HepG2 (cell line): ENCODE results near the gene TLR5. TPM values are rescaled to one million over a fixed set of nuclear protein-coding genes. Genes with fewer than 3 reads are reported as not detected.

Source experiments
- AGO1 ChIP-seq: fragments of 200-400 bp; formaldehyde crosslinking; IDR thresholded peaks from 2 replicates; pipeline ENCODE4 v1.6.1; 2017; ENCODE audit warnings: mild to moderate bottlenecking, low read depth, low read length, moderate library complexity; ENCODE audit not compliant: poor library complexity, severe bottlenecking
- ATF4 ChIP-seq, 2 experiments: fragments of 450-650 bp in 1 of 2; sonication (generic) in 1 of 2; formaldehyde crosslinking; IDR thresholded peaks; 2 replicates each; pipeline versions ENCODE4 v1.5.0 to v1.8.0; 2020 to 2022; ENCODE audit warnings: mild to moderate bottlenecking in 1 of 2, missing genetic modification reagents in 1 of 2
- HCFC1 ChIP-seq: fragments of 150-350 bp; IDR thresholded peaks from 2 replicates; pipeline ENCODE4 v1.6.1; 2014; ENCODE audit warnings: low read depth, low read length
- KAT7 ChIP-seq: IDR thresholded peaks from 2 replicates; pipeline ENCODE4 v1.6.1; 2018; ENCODE audit warnings: borderline replicate concordance, missing compliant biosample characterization
- KLF9 ChIP-seq: IDR thresholded peaks from 2 replicates; pipeline ENCODE4 v1.6.1; 2016; ENCODE audit warnings: low read depth
- MATR3 ChIP-seq: sonication (generic); formaldehyde crosslinking; IDR thresholded peaks from 2 replicates; pipeline ENCODE4 v1.4.0; 2020; ENCODE audit warnings: missing genetic modification reagents
- MAZ ChIP-seq, 2 experiments: sonication (generic) in 1 of 2; formaldehyde crosslinking in 1 of 2; IDR thresholded peaks; 2 replicates each; pipeline versions ENCODE4 v1.5.0 to v1.6.1; 2012 to 2020; ENCODE audit warnings: low read depth in 2 of 2, mild to moderate bottlenecking in 2 of 2, borderline replicate concordance in 1 of 2, improper control_type of control experiment in 1 of 2, low read length in 1 of 2, missing genetic modification reagents in 1 of 2, moderate library complexity in 1 of 2
- MED13 ChIP-seq: sonication (generic); formaldehyde crosslinking; IDR thresholded peaks from 2 replicates; pipeline ENCODE4 v1.5.0; 2020; ENCODE audit warnings: missing genetic modification reagents
- NAIF1 ChIP-seq: sonication (generic); formaldehyde crosslinking; IDR thresholded peaks from 2 replicates; pipeline ENCODE4 v1.5.0; 2020; ENCODE audit warnings: mild to moderate bottlenecking, missing genetic modification reagents, borderline replicate concordance
- NBN ChIP-seq: fragments of 450-650 bp; conservative IDR thresholded peaks from 2 replicates; pipeline ENCODE4 v1.6.1; 2017
- NR1H2 ChIP-seq: sonication (generic); formaldehyde crosslinking; IDR thresholded peaks from 2 replicates; pipeline ENCODE4 v1.8.1; 2022; ENCODE audit warnings: low read depth, missing genetic modification reagents, borderline replicate concordance
- PAX8 ChIP-seq: sonication (generic); formaldehyde crosslinking; IDR thresholded peaks from 2 replicates; pipeline ENCODE4 v1.8.0; 2022; ENCODE audit warnings: mild to moderate bottlenecking, missing genetic modification reagents, borderline replicate concordance
- RAD21 ChIP-seq: fragments of 450-650 bp; formaldehyde crosslinking; IDR thresholded peaks from 2 replicates; pipeline ENCODE4 v1.5.0; 2020; ENCODE audit warnings: mild to moderate bottlenecking
- SRY ChIP-seq: sonication (generic); formaldehyde crosslinking; IDR thresholded peaks from 2 replicates; pipeline ENCODE4 v1.8.0; 2022; ENCODE audit warnings: mild to moderate bottlenecking, missing genetic modification reagents
- TCF7L2 ChIP-seq: IDR thresholded peaks from 2 replicates; pipeline ENCODE4 v1.6.1; 2011; ENCODE audit warnings: mild to moderate bottlenecking, low read depth, low read length, moderate library complexity
- ZBTB38 ChIP-seq: sonication (generic); formaldehyde crosslinking; IDR thresholded peaks from 2 replicates; pipeline ENCODE4 v1.5.1; 2020; ENCODE audit warnings: mild to moderate bottlenecking, missing genetic modification reagents
- ZMAT5 ChIP-seq: sonication (generic); formaldehyde crosslinking; IDR thresholded peaks from 2 replicates; pipeline ENCODE4 v1.5.0; 2020; ENCODE audit warnings: mild to moderate bottlenecking, low read depth, missing genetic modification reagents, borderline replicate concordance
- ZNF12 ChIP-seq: sonication (generic); formaldehyde crosslinking; IDR thresholded peaks from 2 replicates; pipeline ENCODE4 v1.5.0; 2020; ENCODE audit warnings: missing genetic modification reagents
- ZNF124 ChIP-seq: sonication (generic); formaldehyde crosslinking; IDR thresholded peaks from 2 replicates; pipeline ENCODE4 v1.4.0; 2020; ENCODE audit warnings: missing genetic modification reagents
- ZNF296 ChIP-seq: sonication (generic); formaldehyde crosslinking; conservative IDR thresholded peaks from 2 replicates; pipeline ENCODE4 v1.5.0; 2020; ENCODE audit warnings: mild to moderate bottlenecking, missing genetic modification reagents
- ZNF501 ChIP-seq: sonication (generic); formaldehyde crosslinking; IDR thresholded peaks from 2 replicates; pipeline ENCODE4 v1.5.1; 2020; ENCODE audit warnings: mild to moderate bottlenecking, moderate library complexity, missing genetic modification reagents
- ZNF557 ChIP-seq: sonication (generic); formaldehyde crosslinking; IDR thresholded peaks from 2 replicates; pipeline ENCODE4 v1.4.0; 2020; ENCODE audit warnings: missing genetic modification reagents
- ZNF850 ChIP-seq: sonication (generic); formaldehyde crosslinking; conservative IDR thresholded peaks from 2 replicates; pipeline ENCODE4 v1.9.0; 2021; ENCODE audit warnings: mild to moderate bottlenecking, missing genetic modification reagents
- ZSCAN31 ChIP-seq: sonication (generic); formaldehyde crosslinking; IDR thresholded peaks from 2 replicates; pipeline ENCODE4 v1.5.0; 2020; ENCODE audit warnings: low read depth, mild to moderate bottlenecking, missing genetic modification reagents
- ZSCAN9 ChIP-seq: IDR thresholded peaks from 2 replicates; pipeline ENCODE4 v1.6.1; 2016; ENCODE audit warnings: borderline replicate concordance
- polyA plus RNA-seq, 8 experiments: library from polyadenylated mRNA; depleted of rRNA in 3 of 8; stranded (reverse) in 7 of 8; unstranded in 1 of 8; fragments of >200 nt; fragmentation: Illumina TruSeq in 4 of 8; extraction: Trizol in 4 of 8; gene quantifications; 2 replicates each; pipeline versions ENCODE4 v1.2.1 to v1.2.3, GENCODE V29; 2011 to 2016; ENCODE audit warnings: low read depth in 4 of 8, missing spikeins in 1 of 8, mixed read lengths in 1 of 8; ENCODE audit not compliant: insufficient read depth in 1 of 8
- total RNA-seq, 5 experiments: library from RNA; depleted of rRNA; stranded (reverse); fragments of >200 nt; fragmentation: Illumina TruSeq; extraction: Trizol; gene quantifications; 2 replicates each; pipeline ENCODE4 v1.2.3, GENCODE V29; 2016; ENCODE audit warnings: low read depth in 1 of 5
- TF ChIP-seq, protein P1 (sequence below): sonication (generic); formaldehyde crosslinking; IDR thresholded peaks from 2 replicates; pipeline ENCODE4 v1.9.0; 2021; ENCODE audit warnings: missing genetic modification reagents, borderline replicate concordance

The TLR5 gene
- total and polyA plus RNA-seq, 2 of the 13 experiments (the other 11 are each of a cell fraction or from before 2014, with no cell fraction given), result not detected

DNA sequence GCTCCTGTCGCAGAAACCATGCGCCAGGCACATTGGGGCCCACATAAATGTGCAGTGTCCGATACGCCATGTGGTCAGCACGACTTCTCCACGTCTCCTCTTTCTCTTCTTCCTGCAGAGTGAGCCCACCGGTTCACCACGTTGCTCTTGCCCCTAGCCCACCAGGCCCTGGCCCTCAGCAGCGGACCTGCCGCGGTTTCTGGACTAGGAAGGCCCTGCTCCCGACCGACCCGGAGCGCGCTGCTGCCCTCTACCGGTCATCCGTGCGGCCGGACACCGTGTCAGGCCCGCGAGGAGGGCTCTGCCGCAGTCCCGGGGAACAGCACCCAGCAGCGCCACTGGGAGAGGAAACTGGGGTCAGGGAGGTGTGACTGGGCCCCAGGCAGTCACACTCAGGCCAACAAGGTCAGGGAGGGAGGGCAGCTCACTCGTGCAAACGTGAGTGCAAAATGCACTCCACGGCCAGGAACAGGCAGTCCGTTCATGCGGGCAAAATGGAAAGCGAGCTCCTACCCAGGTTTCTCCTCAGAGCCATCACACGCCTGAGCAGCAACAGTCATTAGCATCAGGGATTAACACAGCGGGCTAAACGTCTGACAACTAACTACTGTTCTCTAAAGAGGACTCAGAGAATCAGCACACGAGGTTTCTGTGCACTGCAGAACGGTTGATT, 13.7 kb downstream of the TLR5 start (continued):
- TF ChIP-seq ZMAT5 (no peak), HCFC1 (no peak), ZNF850 (CRISPR knock-in tag) (no peak), ZNF124 (CRISPR knock-in tag) (no peak), ZSCAN31 (CRISPR knock-in tag) (0 out of 2 replicates have a peak, but pooled peaks have one; percentile 27), MATR3 (CRISPR knock-in tag) (no peak), ZNF12 (CRISPR knock-in tag) (no peak), MAZ (IDR thresholded peaks at IDR 0.05; ENCODE audit: borderline replicate concordance, low read depth, low read length) (no peak), MAZ (CRISPR knock-in tag; IDR thresholded peaks at IDR 0.05; ENCODE audit: low read depth) (no peak), NR1H2 (no peak), RAD21 (CRISPR knock-in tag) (0 out of 2 replicates have a peak, but pooled peaks have one; percentile 34), MED13 (no peak), ATF4 (CRISPR knock-in tag; IDR thresholded peaks at IDR 0.05) (no peak), NBN (no peak), ZBTB38 (0 out of 2 replicates have a peak, but pooled peaks have one; percentile 32), AGO1 (peak; percentile 38), KAT7 (CRISPR knock-in tag) (no peak), SRY (0 out of 2 replicates have a peak, but pooled peaks have one; percentile 46), ZNF296 (0 out of 2 replicates have a peak, but pooled peaks have one; percentile 36), TCF7L2 (no peak), ZSCAN9 (CRISPR knock-in tag) (no peak), PAX8 (CRISPR knock-in tag) (no peak), KLF9 (CRISPR knock-in tag) (no peak), ZNF557 (CRISPR knock-in tag) (no peak), ZNF501 (CRISPR knock-in tag) (no peak), NAIF1 (CRISPR knock-in tag) (no peak)
- TF ChIP-seq, protein P1, sequence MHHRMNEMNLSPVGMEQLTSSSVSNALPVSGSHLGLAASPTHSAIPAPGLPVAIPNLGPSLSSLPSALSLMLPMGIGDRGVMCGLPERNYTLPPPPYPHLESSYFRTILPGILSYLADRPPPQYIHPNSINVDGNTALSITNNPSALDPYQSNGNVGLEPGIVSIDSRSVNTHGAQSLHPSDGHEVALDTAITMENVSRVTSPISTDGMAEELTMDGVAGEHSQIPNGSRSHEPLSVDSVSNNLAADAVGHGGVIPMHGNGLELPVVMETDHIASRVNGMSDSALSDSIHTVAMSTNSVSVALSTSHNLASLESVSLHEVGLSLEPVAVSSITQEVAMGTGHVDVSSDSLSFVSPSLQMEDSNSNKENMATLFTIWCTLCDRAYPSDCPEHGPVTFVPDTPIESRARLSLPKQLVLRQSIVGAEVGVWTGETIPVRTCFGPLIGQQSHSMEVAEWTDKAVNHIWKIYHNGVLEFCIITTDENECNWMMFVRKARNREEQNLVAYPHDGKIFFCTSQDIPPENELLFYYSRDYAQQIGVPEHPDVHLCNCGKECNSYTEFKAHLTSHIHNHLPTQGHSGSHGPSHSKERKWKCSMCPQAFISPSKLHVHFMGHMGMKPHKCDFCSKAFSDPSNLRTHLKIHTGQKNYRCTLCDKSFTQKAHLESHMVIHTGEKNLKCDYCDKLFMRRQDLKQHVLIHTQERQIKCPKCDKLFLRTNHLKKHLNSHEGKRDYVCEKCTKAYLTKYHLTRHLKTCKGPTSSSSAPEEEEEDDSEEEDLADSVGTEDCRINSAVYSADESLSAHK (CRISPR knock-in tag), result no peak
